Uterus (tissue), 2 donors: ENCODE data around the gene KRTAP10-12.

Source experiments
- POLR2A ChIP-seq, 2 donors: fragments of 450-650 bp; IDR thresholded peaks; one replicate each; pipeline ENCODE4 v1.6.1; 2016; ENCODE audit warnings: antibody characterized with exemption in 2 of 2, mild to moderate bottlenecking in 1 of 2, moderate library complexity in 1 of 2
- TF ChIP-seq, protein P1 (sequence below), 4 experiments: fragments of 200-600 bp in 2 of 4; fragments of 450-650 bp in 2 of 4; sonication (generic) in 2 of 4; IDR thresholded peaks; one replicate each; pipeline ENCODE4 v1.5.1; 2016 to 2019; ENCODE audit warnings: antibody characterized with exemption in 4 of 4, mild to moderate bottlenecking in 2 of 4, moderate library complexity in 1 of 4

DNA sequence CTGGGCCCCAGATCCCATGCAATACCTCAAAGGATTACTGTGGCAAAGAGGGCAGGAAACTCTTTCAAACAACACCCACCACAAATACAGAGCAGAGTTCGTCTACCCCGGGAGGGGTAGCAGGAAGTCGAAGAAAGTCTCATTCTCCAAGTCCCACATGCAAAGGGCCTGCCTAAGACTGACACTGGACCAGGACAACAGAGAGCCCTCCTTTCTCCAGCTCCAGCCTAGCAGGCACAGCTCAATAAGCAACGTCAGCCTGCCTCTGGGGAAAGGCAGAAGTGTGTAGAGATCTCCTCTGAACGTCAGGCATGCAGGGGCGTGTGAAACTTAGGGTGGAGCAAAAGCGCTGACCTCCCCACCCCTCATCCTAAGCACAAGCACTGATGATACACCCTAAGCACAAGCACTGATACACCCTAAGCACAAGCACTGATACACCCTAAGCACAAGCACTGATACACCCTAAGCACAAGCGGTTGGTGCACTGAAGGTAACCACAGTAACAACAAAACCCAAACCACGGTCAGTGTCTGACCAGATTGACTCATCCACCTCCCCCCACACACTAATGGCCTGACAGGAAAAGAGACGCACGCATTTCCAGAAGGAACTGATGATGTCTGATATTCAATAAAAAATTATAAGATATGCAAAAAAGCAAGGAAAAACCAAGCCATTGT is 37.9 kb upstream of the KRTAP10-12 start:
- TF ChIP-seq, protein P1, sequence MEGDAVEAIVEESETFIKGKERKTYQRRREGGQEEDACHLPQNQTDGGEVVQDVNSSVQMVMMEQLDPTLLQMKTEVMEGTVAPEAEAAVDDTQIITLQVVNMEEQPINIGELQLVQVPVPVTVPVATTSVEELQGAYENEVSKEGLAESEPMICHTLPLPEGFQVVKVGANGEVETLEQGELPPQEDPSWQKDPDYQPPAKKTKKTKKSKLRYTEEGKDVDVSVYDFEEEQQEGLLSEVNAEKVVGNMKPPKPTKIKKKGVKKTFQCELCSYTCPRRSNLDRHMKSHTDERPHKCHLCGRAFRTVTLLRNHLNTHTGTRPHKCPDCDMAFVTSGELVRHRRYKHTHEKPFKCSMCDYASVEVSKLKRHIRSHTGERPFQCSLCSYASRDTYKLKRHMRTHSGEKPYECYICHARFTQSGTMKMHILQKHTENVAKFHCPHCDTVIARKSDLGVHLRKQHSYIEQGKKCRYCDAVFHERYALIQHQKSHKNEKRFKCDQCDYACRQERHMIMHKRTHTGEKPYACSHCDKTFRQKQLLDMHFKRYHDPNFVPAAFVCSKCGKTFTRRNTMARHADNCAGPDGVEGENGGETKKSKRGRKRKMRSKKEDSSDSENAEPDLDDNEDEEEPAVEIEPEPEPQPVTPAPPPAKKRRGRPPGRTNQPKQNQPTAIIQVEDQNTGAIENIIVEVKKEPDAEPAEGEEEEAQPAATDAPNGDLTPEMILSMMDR (IDR thresholded peaks at IDR 0.05): no peak
- TF ChIP-seq POLR2A (IDR thresholded peaks at IDR 0.05): no peak
